ENCODE measurements around the gene PIH1D1. TPM values are rescaled to one million over a fixed set of nuclear protein-coding genes. Genes with fewer than 3 reads are reported as not detected.

PIH1D1 gene
- total RNA-seq, 4 donors from 2014 or later: 67.2 to 82.4 (median 72.5) TPM

Small RNA genes within 50 kb of the gene (small RNA-seq; reads per million reads assigned to genes)
- gene MIR150: 30.7 to 99.5 (median 67.5) reads per million in 4 donors
- gene SNORD32A: 0 reads per million in 4 donors
- 0 reads per million in 4 donors for gene SNORD33
- 0 reads per million in 4 donors for gene SNORD34
- 0 reads per million in 4 donors for gene SNORD35A
- 0 reads per million in 4 donors for gene SNORD35B

Other genes with a start within 250 kb of the PIH1D1 start
- gene SLC6A16, start 126.6 kb downstream of the PIH1D1 start, total RNA-seq: 1 to 10 TPM; 1.9 to 3.7 (median 2.5) TPM
- gene CD37, start 116.4 kb downstream of the PIH1D1 start, total RNA-seq: 10 to 100 TPM in 2 of 4 donors, 1 to 10 TPM in 2; 4.9 to 18.9 (median 9.3) TPM
- gene TEAD2, start 89.4 kb downstream of the PIH1D1 start, total RNA-seq: 10 to 100 TPM; 47.5 to 73.1 (median 51.1) TPM
- not detected for gene DKKL1, start 87.9 kb downstream of the PIH1D1 start, total RNA-seq
- gene KASH5, start 63.6 kb downstream of the PIH1D1 start, total RNA-seq: not detected
- gene PTH2, start 28.4 kb downstream of the PIH1D1 start, total RNA-seq: not detected
- gene GFY, start 26.4 kb downstream of the PIH1D1 start, total RNA-seq: not detected
- gene SLC17A7, start 10.3 kb downstream of the PIH1D1 start, total RNA-seq: 1 to 10 TPM; 1.1 to 1.7 (median 1.2) TPM
- gene ALDH16A1, start 1.4 kb upstream of the PIH1D1 start, total RNA-seq: 10 to 100 TPM; 11.8 to 34.4 (median 22.2) TPM
- 10 to 100 TPM in 1 of 4 donors, 1 to 10 TPM in 3; 3.1 to 21.0 (median 7.6) TPM for gene FLT3LG, start 22.4 kb upstream of the PIH1D1 start, total RNA-seq
- gene RPL13A, start 35.8 kb upstream of the PIH1D1 start, total RNA-seq: 1,000 to 10,000 TPM; 1,269 to 3,399 (median 2,205) TPM
- 1,000 to 10,000 TPM; 2,443 to 5,156 (median 3,385) TPM for gene RPS11, start 44.6 kb upstream of the PIH1D1 start, total RNA-seq
- 100 to 1,000 TPM in 3 of 4 donors, 10 to 100 TPM in 1; 78.6 to 255 (median 158) TPM for gene FCGRT, start 60.8 kb upstream of the PIH1D1 start, total RNA-seq
- 10 to 100 TPM in 3 of 4 donors, 1 to 10 TPM in 1; 8.2 to 21.0 (median 12.0) TPM for gene RCN3, start 76.2 kb upstream of the PIH1D1 start, total RNA-seq
- 10 to 100 TPM; 45.5 to 59.6 (median 51.8) TPM for gene NOSIP, start 128.7 kb upstream of the PIH1D1 start, total RNA-seq
- 1 to 10 TPM in 2 of 4 donors, not detected in 2; 1.0 to 1.1 TPM for gene PRRG2, start 129.5 kb upstream of the PIH1D1 start, total RNA-seq
- 10 to 100 TPM in 3 of 4 donors, 1 to 10 TPM in 1; 9.3 to 24.1 (median 14.8) TPM for gene PRR12, start 139.4 kb upstream of the PIH1D1 start, total RNA-seq
- gene RRAS, start 188.3 kb upstream of the PIH1D1 start, total RNA-seq: 100 to 1,000 TPM; 100 to 162 (median 136) TPM
- 10 to 100 TPM; 18.2 to 37.5 (median 18.5) TPM for gene SCAF1, start 190.4 kb upstream of the PIH1D1 start, total RNA-seq
- gene IRF3, start 214.0 kb upstream of the PIH1D1 start, total RNA-seq: 10 to 100 TPM; 29.2 to 68.6 (median 39.9) TPM
- 1 to 10 TPM; 3.3 to 7.9 (median 6.4) TPM for gene BCL2L12, start 214.1 kb upstream of the PIH1D1 start, total RNA-seq
- 100 to 1,000 TPM; 137 to 152 (median 146) TPM for gene PRMT1, start 225.5 kb upstream of the PIH1D1 start, total RNA-seq
- 1 to 10 TPM in 3 of 4 donors, not detected in 1; 1.3 to 4.1 (median 1.5) TPM for gene ADM5, start 237.8 kb upstream of the PIH1D1 start, total RNA-seq
- gene CPT1C, start 239.3 kb upstream of the PIH1D1 start, total RNA-seq: 1 to 10 TPM; 2.0 to 3.0 (median 2.6) TPM